Hindlimb muscle (tissue), 1 donor: ENCODE results near the gene DPP6. TPM values are rescaled to one million over a fixed set of nuclear protein-coding genes. Genes with fewer than 3 reads are reported as not detected.
"Not testable (repeated sequence)": the region's sequence is repeated elsewhere in the genome, so short reads cannot be mapped to it uniquely, and the experiment has no call there.

Source experiments
- DNase-seq: peaks from one replicate; pipeline ENCODE4 v3.0.0-alpha.2; 2013
- polyA plus RNA-seq: library from polyadenylated mRNA; unstranded; fragments of 120-200 nt; gene quantifications from one replicate; pipeline ENCODE4 v1.2.1, GENCODE V29; 2013; ENCODE audit not compliant: insufficient read length

DPP6 gene
- polyA plus RNA-seq, result 2.0 TPM

DNA sequence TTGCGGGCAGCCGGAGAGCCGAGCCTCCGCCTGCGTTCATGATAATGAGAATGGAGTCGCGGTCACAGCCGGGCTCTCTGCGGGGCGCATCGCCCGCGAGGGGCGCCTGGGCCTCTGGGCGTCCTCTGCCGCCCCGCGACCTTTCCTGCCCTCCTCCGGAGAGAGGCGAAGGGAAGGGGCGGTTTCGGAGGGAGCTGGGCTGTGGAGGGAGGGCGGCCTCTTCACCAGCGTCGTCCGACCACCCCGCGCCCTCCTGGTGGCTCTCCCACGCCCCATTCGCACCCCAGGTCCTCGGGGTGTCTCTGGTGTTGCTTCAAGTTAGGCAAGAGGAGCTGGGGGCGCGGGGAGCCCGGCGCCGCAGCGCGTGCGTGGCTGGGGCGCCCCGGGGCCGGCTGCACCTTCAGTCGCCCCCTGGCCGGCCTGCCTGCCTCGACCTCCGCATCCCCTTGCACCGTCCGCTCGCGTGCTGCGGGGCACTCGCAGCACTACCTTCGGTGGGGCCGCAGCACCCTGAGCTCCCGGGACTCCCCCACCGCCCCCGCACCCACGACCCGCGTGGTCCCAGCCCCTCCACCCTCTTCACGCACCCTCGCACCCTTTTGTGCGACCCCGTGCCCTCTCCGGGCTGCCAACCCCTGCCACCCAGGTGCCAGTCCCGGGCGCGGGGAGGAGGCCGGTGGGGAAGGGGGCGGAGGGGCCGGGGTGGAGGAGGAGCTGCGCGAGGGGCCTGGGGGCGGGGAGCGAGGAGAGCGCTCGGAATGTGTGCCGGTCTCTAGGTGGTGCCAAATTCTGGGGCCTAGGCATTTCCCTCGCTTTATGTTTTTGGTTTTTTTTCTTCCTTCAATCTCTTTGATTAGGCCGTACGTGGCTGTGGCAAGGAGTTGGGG, at the start of gene DPP6:
DPP6 (plus strand) TSS at position 756 of the 887 bp plus-strand sequence.
- not testable (repeated sequence) for DNase-seq

DNA sequence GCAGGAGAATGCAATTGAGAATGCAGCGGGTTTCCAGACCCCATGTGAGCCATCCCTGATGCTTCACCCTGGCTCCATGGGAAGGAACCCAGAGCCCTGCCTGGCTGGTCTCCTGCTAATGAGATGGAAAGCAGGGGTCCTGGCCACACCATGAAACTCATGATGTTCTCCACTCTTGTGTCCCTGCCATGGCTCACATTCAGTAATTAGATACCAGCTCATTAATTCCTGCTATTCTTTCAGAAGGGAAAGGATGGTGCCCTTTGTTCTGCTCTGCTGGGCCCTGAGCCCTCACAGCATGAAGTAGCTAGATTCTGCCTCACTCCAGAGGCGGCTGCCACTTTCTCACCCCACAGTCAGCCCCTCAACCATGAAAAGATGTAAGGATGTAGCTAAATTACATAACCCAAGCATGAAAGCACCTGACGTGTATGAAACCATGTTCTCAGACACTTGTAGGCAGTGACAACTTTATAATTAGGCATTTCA, 42.7 kb upstream of the DPP6 start:
- not testable (repeated sequence) for DNase-seq

DNA sequence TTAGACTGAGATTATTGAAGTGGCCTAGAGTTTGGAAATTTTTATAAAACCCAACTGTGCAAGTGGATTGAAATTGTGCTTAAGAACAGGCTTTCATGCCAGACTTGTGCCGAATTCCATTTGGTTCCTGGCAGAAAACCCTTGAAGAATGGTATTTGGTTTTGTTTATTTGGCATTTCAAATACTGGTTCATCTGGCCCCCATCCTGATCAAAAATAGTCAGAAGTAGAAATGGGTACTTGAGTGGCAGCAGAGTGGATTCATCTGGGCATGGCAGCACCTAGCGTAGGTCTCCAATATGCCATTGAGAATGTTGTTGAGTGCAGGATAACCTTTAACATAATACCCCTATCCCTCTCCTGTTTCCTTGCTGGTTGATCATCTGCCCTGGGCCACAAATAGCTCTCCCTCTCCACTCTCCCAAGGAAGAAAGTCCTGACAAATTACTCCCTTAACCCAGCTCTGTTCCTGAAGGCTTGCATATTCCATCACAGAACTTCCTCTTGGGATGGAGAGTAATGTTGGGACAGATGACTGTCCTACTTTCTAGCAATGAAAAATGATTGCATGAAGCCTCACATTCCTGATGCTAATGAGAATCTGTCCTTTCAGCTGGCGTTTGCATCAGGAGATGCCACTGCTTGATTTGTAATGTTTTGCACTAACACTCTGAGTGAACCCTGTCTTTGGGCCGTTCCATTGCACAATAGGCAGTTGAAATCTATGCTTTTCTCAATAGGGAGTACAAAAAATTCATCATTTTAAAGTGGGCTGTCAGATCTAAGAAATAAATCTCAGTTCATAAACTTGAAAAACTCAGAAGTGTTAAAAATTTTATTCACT, 41.3 kb upstream of the DPP6 start:
- not testable (repeated sequence) for DNase-seq

DNA sequence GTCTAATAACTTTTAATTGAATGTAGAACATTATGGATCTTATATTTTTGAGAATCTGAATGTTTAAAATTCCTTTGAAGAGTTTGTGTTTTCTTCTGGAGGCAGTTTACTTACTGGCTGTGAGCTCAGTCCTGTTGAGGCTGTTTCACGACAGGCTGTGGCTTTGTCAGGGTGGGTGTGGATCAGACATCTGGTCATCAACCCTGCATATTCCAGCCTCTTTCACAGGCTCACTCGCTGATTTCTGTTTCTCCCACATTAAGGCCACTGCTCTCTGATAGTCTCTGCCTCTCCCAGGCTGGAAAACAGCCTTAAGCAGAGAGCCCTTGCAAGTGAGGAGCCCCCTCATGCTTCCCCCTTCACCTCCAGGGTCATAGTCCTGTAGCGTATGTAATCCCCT, 39.4 kb upstream of the DPP6 start:
- DNase-seq, result not testable (repeated sequence)

DNA sequence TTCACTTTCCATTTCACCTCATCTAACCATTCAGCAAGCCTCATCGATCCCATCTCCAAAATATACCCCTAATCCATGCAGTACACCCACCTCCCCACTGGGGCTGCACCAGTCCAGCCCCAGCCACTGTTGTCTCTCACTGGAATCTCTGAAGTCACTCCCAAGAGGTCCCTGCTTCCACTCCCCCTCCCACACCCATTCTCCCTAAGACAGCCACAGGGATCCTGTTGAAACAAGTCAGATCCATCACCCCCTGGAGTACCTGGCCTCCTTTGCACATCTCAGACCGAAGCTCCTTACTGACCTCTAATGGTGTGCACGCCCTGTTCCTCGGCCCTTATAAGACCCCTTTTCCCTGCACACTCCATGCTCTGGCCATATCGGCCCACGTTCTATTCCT, 36.6 kb upstream of the DPP6 start:
- DNase-seq, result not testable (repeated sequence)

DNA sequence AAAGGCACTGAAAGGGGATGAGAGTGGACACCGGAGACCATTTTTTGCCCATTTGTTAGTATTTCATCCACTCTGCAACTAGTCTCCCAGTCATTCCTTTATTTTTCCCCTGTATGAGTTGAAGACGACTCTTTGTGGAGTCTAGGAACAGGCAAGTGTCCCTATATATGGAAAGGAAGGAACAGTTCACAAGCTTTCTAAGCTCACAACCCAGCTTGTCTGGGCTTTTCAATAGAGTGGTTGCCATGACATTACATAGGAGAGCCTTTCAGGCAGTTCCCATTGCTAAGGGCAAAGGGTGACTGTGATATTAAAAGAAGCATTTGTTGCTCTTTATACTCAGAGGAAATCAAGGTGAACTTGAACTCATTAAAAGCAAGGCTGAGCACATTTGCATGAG, 33.8 kb upstream of the DPP6 start:
- DNase-seq, result not testable (repeated sequence)

DNA sequence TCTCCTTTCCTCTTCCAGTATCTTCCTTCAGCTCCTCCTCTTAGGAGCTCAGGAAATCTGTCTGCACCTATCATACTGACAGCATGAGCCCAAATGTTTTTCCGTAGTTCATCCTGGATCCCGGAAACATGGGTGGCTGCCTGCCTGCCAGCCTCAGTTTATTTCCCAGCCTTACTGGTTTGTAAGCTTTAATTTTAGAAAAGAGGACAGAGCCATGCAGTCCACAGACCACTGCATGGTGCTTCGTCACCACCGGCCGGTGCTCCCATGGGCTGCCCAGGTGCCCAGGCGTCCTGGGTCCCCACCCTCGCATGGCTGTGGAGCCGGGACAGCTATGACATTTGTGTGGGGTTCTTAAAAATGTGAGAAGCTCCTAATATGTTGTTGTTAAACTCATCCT, 24.4 kb upstream of the DPP6 start:
- DNase-seq, result not testable (repeated sequence)

DNA sequence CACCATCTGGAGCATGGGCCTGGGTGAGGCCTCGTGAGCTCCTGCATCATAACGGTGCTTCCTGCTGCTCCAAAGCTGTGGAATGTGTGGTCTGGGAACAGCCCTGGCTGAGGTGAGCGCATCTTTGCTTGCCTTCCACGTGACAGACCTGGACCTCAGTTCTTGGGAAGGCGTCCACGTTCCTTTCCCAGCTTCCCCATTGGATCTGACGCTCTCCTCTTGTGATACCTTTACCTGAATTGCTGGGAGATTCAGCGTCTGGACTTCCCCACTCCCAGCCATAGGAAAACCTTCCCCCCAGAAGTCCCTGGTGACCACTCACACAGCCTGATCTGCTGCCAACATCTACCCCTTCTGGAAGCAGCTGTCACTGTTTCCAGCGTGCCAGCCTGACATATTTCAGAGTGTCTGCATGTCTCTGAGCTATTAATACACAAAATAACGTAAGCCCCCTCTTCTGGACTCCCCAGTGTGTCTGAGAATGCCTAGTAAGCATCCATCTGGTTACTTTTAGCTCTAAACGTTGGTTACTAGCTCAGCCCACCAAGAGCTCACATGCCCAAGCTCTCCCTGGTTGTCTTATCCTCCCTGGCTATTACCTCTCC, 21.6 kb upstream of the DPP6 start:
- not testable (repeated sequence) for DNase-seq

DNA sequence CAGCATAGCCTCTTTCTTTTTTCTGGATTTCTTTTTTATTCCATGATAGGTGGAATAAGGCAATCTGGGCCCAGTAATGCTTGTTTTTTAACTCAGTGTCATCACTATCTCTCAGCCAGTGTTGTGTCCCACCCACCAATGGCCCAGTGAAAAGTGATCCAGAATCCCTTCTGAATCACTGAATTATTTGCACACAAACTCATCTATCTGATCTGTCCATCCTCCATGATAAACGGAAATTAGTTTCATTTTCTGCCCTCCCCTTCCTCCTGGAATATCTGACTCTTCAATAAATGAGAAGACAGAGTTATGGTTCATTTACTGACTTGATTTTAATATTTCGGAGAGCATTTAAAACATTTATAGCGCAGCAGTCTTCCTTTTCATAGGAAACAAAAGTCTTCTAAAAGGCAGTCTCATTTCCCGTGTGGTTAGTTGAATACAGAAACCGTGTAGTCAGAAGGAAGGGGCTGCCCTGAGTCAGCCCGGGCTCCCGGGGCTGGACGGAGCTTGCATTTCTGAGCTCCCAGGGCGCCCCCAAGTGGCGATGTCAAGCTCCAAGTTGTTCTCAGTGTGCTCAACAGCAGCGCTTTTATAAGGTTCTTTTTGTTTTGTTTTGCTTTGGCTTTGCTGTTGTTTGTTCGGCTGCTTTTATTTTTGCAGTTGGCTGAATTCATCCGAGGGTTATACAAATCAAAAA, 12.6 kb upstream of the DPP6 start:
- DNase-seq, result not testable (repeated sequence)

DNA sequence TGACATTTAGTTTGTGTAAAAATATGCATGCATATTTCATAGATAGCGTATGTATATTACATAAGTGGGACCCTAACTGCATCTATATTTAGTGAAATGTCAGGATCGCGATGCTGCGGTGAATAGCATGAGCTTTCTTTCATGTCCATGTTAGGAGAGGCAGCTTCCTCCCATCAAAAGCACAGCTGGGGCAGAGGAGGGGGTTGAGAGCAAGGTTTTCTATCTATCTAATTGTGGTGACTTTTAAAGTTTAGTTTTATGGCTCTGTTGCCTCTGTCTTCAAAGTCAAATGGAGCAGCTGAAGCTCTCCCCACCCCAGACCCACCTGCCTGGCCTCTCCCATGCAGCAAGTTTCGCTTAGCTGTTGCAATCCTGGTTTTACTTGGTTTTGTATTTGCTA, 1.8 kb upstream of the DPP6 start:
- DNase-seq, result not testable (repeated sequence)

DNA sequence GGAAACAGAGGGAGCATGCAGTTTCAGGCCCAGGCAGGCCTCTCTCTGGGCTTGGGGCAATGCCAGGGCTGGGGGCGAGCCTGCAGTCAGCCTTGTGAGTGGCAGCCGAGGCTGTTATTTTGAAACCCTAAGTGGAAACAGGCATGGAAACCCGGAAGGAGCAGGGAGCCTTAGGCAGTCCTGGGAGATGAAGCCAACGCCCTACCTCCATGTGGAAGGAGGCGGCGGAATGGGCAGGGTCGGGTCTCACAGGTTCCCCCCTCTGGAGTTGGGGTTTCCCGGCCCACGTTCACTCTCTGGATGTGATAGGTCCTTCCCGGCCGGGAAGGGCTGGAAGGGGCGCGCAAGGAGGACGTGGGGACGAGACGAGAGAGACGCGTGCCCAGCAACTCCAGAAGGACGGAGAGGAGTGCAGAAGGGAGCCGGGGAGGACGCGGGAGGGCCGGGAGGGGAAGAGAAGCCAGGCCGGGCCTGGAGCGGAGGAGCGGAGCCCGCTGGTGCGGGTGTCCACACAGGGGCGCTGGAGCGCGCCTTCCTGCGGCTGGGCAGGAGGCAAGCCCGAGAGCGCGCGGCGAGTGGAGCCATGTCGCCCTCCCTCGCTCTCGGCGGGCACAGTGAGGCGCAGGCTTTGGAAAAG, 1.1 kb upstream of the DPP6 start:
- not testable (repeated sequence) for DNase-seq

DNA sequence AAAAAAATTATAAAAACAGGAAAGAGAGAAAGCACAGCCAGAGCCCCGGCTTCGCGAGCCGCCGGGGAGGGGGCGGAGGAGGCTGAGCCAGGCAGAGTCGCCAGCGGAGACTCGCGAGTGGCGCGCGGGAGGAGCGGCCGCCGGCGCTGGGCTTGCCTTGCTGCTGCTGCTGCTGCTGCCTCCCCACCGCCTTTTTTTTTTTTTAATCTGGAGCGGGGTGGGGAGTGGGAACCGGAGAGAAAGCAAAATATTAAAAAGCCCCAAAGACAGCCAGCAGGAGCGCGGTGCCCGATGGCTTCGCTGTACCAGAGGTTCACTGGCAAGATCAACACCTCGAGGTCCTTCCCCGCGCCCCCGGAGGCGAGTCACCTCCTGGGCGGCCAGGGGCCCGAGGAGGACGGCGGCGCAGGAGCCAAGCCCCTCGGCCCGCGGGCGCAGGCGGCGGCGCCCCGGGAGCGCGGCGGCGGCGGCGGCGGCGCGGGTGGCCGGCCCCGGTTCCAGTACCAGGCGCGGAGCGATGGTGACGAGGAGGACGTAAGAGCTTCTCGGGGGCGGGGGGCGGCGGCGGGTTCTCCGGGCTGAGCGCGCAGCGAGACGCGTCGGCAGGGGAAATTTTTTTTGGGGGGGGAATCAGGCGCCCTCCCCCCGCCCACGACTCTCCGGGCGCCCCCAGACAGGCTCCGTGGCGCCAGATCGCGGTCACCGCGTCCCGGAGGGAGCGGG, 493 bp downstream of the DPP6 start:
- not testable (repeated sequence) for DNase-seq

DNA sequence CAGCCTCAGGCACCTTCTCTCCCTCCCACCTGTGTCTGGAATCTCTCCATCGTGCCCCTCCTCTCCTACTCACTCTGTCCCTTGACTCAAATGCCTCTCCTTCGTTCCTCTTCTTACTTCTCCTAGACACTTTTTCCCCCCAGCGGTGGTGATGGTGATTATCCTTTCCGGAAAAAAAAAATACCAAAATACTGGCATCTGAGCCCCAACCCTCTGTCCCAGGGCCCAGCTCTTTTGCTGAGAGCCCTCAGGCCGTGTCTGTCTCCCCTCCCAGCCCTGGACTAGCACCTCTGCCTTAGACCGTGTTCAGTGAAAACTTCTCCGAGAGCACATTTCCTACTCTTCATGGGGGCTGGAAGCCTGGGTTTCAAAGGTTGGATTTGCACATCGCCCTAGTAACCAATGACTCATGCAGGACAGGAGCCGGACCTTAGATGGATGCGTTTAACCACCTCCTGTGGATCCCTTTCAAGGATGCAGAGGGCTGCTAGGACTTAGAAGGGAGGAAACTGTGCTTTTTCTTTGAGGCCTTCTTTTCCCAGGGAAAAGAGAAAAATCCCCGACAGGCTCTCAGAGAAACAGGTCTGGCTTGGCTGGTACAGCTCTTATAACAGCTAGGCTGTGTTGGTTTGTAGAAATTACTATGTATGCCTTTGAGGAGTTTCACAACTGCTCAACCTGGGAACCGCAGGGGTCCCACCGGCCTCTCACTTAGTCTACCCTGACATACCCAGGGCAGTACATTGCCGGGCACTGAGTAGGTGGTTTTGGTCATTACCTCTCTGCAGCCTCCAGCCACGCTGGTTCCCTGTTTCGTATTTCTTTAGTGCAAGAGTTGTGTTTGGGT, 1.5 kb downstream of the DPP6 start:
- not testable (repeated sequence) for DNase-seq

DNA sequence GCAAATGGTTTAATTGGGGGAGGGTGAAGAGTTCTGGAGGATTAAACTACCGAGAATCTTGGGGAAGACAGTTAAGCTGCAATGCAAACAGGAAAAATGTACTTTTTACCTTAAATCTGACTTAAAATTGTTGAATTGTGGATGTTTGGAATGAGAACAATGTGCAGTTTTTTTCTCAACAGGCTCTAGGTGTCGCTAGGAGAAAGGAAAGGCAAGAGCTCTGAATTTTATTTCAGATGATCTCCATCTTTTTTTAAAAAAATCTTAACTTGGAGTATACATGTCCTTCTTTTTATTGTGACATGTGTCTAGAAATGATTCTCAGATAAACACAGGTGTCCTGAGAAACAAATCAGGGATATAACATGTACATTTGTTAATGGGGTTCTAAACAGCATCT, 2.5 kb downstream of the DPP6 start:
- not testable (repeated sequence) for DNase-seq

DNA sequence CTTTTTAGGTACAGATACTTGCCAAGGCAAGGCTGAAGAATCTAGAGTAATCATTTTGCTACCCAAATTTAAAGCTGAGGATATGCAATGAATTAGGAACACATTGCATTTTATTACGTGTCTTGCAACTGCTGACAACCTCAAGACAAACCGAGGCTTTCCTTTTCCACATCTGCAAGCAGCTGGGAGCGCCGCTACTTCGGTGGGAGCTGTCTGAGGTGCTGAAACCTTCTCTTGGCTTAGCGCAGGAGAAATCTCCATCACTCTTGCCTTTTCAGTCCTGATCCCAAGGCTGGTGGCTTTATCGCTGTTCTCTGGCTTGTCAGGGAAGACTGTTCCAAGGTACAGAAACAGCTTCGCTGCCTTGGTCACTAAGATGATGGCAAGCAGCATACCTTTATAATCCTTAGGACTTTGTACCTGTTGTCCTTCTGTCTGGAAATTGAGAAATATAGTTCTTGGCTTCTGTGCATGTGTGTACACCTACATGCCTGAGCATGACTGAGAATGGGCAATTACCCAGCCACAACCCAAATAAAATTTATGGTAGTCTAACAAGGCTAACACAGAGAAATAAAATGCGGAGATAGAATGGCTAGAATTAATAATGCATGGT, 3.4 kb downstream of the DPP6 start:
- DNase-seq, result peak; percentile 82

DNA sequence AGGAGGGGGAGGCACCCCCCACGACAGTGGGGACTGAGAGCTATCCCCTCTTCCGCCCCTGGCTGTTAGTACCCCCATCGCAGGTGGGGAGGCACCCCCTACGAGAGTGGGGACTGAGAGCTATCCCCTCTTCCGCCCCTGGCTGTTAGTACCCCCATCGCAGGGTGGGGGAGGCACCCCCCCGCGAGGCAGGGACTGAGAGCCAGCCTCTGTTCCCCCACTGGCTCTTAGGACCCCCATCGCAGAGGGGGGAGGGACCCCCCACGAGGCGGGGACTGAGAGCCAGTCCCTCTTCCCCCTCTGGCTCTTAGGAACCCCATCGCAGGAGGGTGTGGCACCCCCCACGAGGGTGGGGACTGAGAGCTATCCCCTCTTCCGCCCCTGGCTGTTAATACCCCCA, 6.6 kb downstream of the DPP6 start:
- DNase-seq, result not testable (repeated sequence)

DNA sequence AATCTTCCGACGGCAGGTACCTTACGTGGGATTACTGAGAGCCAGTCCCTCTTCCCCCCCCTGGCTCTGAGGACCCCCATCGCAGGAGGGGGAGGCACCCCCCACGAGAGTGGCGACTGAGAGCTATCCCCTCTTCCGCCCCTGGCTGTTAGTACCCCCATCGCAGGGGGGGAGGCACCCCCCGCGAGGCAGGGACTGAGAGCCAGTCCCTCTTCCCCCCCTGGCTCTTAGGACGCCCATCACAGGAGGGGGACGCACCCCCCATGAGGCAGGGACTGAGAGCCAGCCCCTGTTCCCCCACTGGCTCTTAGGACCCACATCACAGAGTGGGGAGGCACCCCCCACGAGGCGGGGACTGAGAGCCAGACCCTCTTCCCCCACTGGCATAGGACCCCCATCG, 8.4 kb downstream of the DPP6 start:
- DNase-seq, result not testable (repeated sequence)

DNA sequence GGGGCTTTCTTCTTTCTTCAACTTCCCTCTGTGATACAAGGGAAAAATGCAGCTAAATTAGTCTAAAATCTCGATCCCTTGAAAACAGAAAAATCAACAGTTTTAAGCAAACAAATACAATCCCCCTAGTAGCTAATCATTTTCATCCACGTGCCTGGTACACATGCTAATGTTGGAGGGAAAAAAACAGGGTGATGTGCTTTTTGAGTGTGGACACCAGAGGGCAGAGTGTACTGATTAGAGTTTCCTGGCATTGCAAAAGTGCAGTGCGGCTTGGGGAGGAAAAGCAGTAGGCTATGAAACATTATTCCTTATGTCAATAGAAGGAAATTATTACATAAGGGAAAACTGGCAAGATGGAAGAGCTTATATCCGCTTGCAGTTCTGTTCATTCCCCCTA, 19.6 kb downstream of the DPP6 start:
- DNase-seq, result peak; percentile 43
